Measurements from ENCODE around the gene MRPL48. TPM values are rescaled to one million over a fixed set of nuclear protein-coding genes. Genes with fewer than 3 reads are reported as not detected.

Gene MRPL48
- 42.8 TPM for polyA plus RNA-seq (2013, experiment 1 of 2)
- polyA plus RNA-seq (2013, experiment 2 of 2), result 43.4 TPM

- H3K9ac ChIP-seq (ENCODE audit: low read length), result peak within 1 kb of the TSS; percentile 95
- no peak within 1 kb of the TSS for H2AK5ac ChIP-seq (ENCODE audit: low read length, severe bottlenecking)
- H3K4me3 ChIP-seq (ENCODE audit: insufficient read depth in 1 of 2, low read depth in 1 of 2, low read length in 2 of 2), result peak within 1 kb of the TSS; percentile 77 to 93
- H3K79me1 ChIP-seq (replicated peaks; ENCODE audit: low read length, poor library complexity, severe bottlenecking), result peaks cover 3% of the 10 kb centered on the region
- H3K27me3 ChIP-seq (ENCODE audit: control insufficient read depth in 1 of 2, insufficient read depth in 1 of 2, low read length in 2 of 2), result no peaks in the 10 kb centered on the region
- H3K4me1 ChIP-seq (ENCODE audit: control insufficient read depth, insufficient read depth, low read depth, low read length), result peaks cover 7% of the 10 kb centered on the region
- H2AFZ ChIP-seq (ENCODE audit: low read depth, low read length), result peak within 1 kb of the TSS; percentile 100
- peak within 1 kb of the TSS in 1 of 2 experiments; percentile 81 for H2BK12ac ChIP-seq (ENCODE audit: low read length in 2 of 2)
- peak within 1 kb of the TSS; percentile 91 for H4K91ac ChIP-seq (ENCODE audit: low read length)
- peak within 1 kb of the TSS; percentile 76 for H2BK5ac ChIP-seq (ENCODE audit: low read depth, low read length, poor library complexity, severe bottlenecking)
- H3K14ac ChIP-seq (ENCODE audit: low read length in 2 of 2), result peak within 1 kb of the TSS in 1 of 2 experiments; percentile 99
- peak; percentile 95 for DNase-seq
- H3K36me3 ChIP-seq (ENCODE audit: control insufficient read depth in 1 of 2, insufficient read depth in 2 of 2, low read depth in 1 of 2, low read length in 2 of 2), result no peaks in the 10 kb centered on the region
- H2BK15ac ChIP-seq (ENCODE audit: low read depth, poor library complexity, severe bottlenecking), result peak within 1 kb of the TSS; percentile 92
- peak within 1 kb of the TSS; percentile 87 for H2BK120ac ChIP-seq (ENCODE audit: low read depth, low read length)
- no peaks in the 10 kb centered on the region for H3K9me3 ChIP-seq (ENCODE audit: control insufficient read depth, low read length)
- H3K4ac ChIP-seq (ENCODE audit: low read depth in 1 of 2, low read length in 2 of 2), result peak within 1 kb of the TSS; percentile 88 to 97
- H4K8ac ChIP-seq (ENCODE audit: low read length), result peak within 1 kb of the TSS; percentile 98
- H3K18ac ChIP-seq (ENCODE audit: low read depth in 1 of 2, low read length in 2 of 2), result peak within 1 kb of the TSS; percentile 87 to 100
- 10% methylated on average over 42 of the region's 44 CpGs for WGBS
- peak within 1 kb of the TSS; percentile 61 for H3K4me2 ChIP-seq (ENCODE audit: low read length, poor library complexity, severe bottlenecking)
- peak within 1 kb of the TSS; percentile 96 for H3K27ac ChIP-seq (ENCODE audit: low read length, poor library complexity, severe bottlenecking)
- peak within 1 kb of the TSS in 1 of 2 experiments; percentile 75 for H3K23ac ChIP-seq (ENCODE audit: low read length in 2 of 2)
These were observed at the start of gene MRPL48 for GRCh38 chr11:73787643-73788558. Gene MRPL48 (plus strand): TSS chr11:73787874. CDS start chr11:73787972, 98 bp downstream.

- no peak for DNase-seq
- H2BK15ac ChIP-seq (ENCODE audit: low read depth, poor library complexity, severe bottlenecking), result no peak overlapping the region
- no peak overlapping the region for H4K91ac ChIP-seq (ENCODE audit: low read length)
- no peak overlapping the region for H3K9ac ChIP-seq (ENCODE audit: low read length)
- H2BK120ac ChIP-seq (ENCODE audit: low read depth, low read length), result no peak overlapping the region
- no peak overlapping the region for H2AFZ ChIP-seq (ENCODE audit: low read depth, low read length)
- WGBS, result 99% methylated on average over 7 of the region's 7 CpGs
- H3K36me3 ChIP-seq (ENCODE audit: control insufficient read depth in 1 of 2, insufficient read depth in 2 of 2, low read depth in 1 of 2, low read length in 2 of 2), result peaks cover 2 to 3% of the 10 kb centered on the region in 2 experiments
- H2AK5ac ChIP-seq (ENCODE audit: low read length, severe bottlenecking), result no peak overlapping the region
- H3K4me3 ChIP-seq (ENCODE audit: insufficient read depth in 1 of 2, low read depth in 1 of 2, low read length in 2 of 2), result no peak overlapping the region
- H3K79me1 ChIP-seq (replicated peaks; ENCODE audit: low read length, poor library complexity, severe bottlenecking), result no peaks in the 10 kb centered on the region
- H2BK5ac ChIP-seq (ENCODE audit: low read depth, low read length, poor library complexity, severe bottlenecking), result no peak overlapping the region
- no peak overlapping the region for H3K4me2 ChIP-seq (ENCODE audit: low read length, poor library complexity, severe bottlenecking)
- no peaks in the 10 kb centered on the region for H3K9me3 ChIP-seq (ENCODE audit: control insufficient read depth, low read length)
- no peak overlapping the region for H3K18ac ChIP-seq (ENCODE audit: low read depth in 1 of 2, low read length in 2 of 2)
- H4K8ac ChIP-seq (ENCODE audit: low read length), result no peak overlapping the region
- H3K27ac ChIP-seq (ENCODE audit: low read length, poor library complexity, severe bottlenecking), result no peak overlapping the region
- H3K27me3 ChIP-seq (ENCODE audit: control insufficient read depth in 1 of 2, insufficient read depth in 1 of 2, low read length in 2 of 2), result no peaks in the 10 kb centered on the region
- H2BK12ac ChIP-seq (ENCODE audit: low read length in 2 of 2), result no peak overlapping the region
- H3K14ac ChIP-seq (ENCODE audit: low read length in 2 of 2), result no peak overlapping the region
- H3K4ac ChIP-seq (ENCODE audit: low read depth in 1 of 2, low read length in 2 of 2), result no peak overlapping the region
- H3K23ac ChIP-seq (ENCODE audit: low read length in 2 of 2), result no peak overlapping the region
- peaks cover 4% of the 10 kb centered on the region for H3K4me1 ChIP-seq (ENCODE audit: control insufficient read depth, insufficient read depth, low read depth, low read length)
These were observed 44.6 kb upstream of the MRPL48 start for GRCh38 chr11:73743045-73743444.

GRCh38 chr11:73746701-73747100 is 41.0 kb upstream of the MRPL48 start:
- Histone ChIP-seq H3K79me1 (replicated peaks; ENCODE audit: low read length, poor library complexity, severe bottlenecking) (no peaks in the 10 kb centered on the region), H3K4me1 (ENCODE audit: control insufficient read depth, insufficient read depth, low read depth, low read length) (peaks cover 5% of the 10 kb centered on the region), H3K27me3 (ENCODE audit: control insufficient read depth in 1 of 2, insufficient read depth in 1 of 2, low read length in 2 of 2) (no peaks in the 10 kb centered on the region), H3K4me2 (ENCODE audit: low read length, poor library complexity, severe bottlenecking) (no peak overlapping the region), H3K27ac (ENCODE audit: low read length, poor library complexity, severe bottlenecking) (no peak overlapping the region), H2BK12ac (ENCODE audit: low read length in 2 of 2) (no peak overlapping the region), H3K9ac (ENCODE audit: low read length) (no peak overlapping the region), H3K9me3 (ENCODE audit: control insufficient read depth, low read length) (no peaks in the 10 kb centered on the region), H3K36me3 (ENCODE audit: control insufficient read depth in 1 of 2, insufficient read depth in 2 of 2, low read depth in 1 of 2, low read length in 2 of 2) (peaks cover 2 to 6% of the 10 kb centered on the region in 2 experiments), H3K23ac (ENCODE audit: low read length in 2 of 2) (no peak overlapping the region), H2BK5ac (ENCODE audit: low read depth, low read length, poor library complexity, severe bottlenecking) (no peak overlapping the region), H2AFZ (ENCODE audit: low read depth, low read length) (no peak overlapping the region), H4K91ac (ENCODE audit: low read length) (no peak overlapping the region), H3K4me3 (ENCODE audit: insufficient read depth in 1 of 2, low read depth in 1 of 2, low read length in 2 of 2) (no peak overlapping the region), H2BK120ac (ENCODE audit: low read depth, low read length) (no peak overlapping the region), H4K8ac (ENCODE audit: low read length) (no peak overlapping the region), H3K14ac (ENCODE audit: low read length in 2 of 2) (no peak overlapping the region), H2AK5ac (ENCODE audit: low read length, severe bottlenecking) (no peak overlapping the region), H2BK15ac (ENCODE audit: low read depth, poor library complexity, severe bottlenecking) (no peak overlapping the region), H3K18ac (ENCODE audit: low read depth in 1 of 2, low read length in 2 of 2) (no peak overlapping the region), H3K4ac (ENCODE audit: low read depth in 1 of 2, low read length in 2 of 2) (no peak overlapping the region)
- no peak for DNase-seq
- 98% methylated on average over 10 of the region's 13 CpGs for WGBS

- Histone ChIP-seq H2BK12ac (ENCODE audit: low read length in 2 of 2) (no peak overlapping the region), H3K27me3 (ENCODE audit: control insufficient read depth in 1 of 2, insufficient read depth in 1 of 2, low read length in 2 of 2) (no peaks in the 10 kb centered on the region), H3K4me3 (ENCODE audit: insufficient read depth in 1 of 2, low read depth in 1 of 2, low read length in 2 of 2) (no peak overlapping the region), H3K18ac (ENCODE audit: low read depth in 1 of 2, low read length in 2 of 2) (no peak overlapping the region), H2BK15ac (ENCODE audit: low read depth, poor library complexity, severe bottlenecking) (no peak overlapping the region), H4K8ac (ENCODE audit: low read length) (no peak overlapping the region), H4K91ac (ENCODE audit: low read length) (no peak overlapping the region), H3K14ac (ENCODE audit: low read length in 2 of 2) (no peak overlapping the region), H3K4me1 (ENCODE audit: control insufficient read depth, insufficient read depth, low read depth, low read length) (peaks cover 8% of the 10 kb centered on the region), H3K9ac (ENCODE audit: low read length) (no peak overlapping the region), H3K4ac (ENCODE audit: low read depth in 1 of 2, low read length in 2 of 2) (no peak overlapping the region), H2AFZ (ENCODE audit: low read depth, low read length) (no peak overlapping the region), H2BK120ac (ENCODE audit: low read depth, low read length) (no peak overlapping the region), H2BK5ac (ENCODE audit: low read depth, low read length, poor library complexity, severe bottlenecking) (no peak overlapping the region), H3K36me3 (ENCODE audit: control insufficient read depth in 1 of 2, insufficient read depth in 2 of 2, low read depth in 1 of 2, low read length in 2 of 2) (peaks cover 2 to 12% of the 10 kb centered on the region in 2 experiments), H3K79me1 (replicated peaks; ENCODE audit: low read length, poor library complexity, severe bottlenecking) (no peaks in the 10 kb centered on the region), H2AK5ac (ENCODE audit: low read length, severe bottlenecking) (no peak overlapping the region), H3K23ac (ENCODE audit: low read length in 2 of 2) (no peak overlapping the region), H3K27ac (ENCODE audit: low read length, poor library complexity, severe bottlenecking) (no peak overlapping the region), H3K4me2 (ENCODE audit: low read length, poor library complexity, severe bottlenecking) (no peak overlapping the region), H3K9me3 (ENCODE audit: control insufficient read depth, low read length) (no peaks in the 10 kb centered on the region)
- 99% methylated on average over 3 of the region's 3 CpGs for WGBS
- DNase-seq, result no peak
These were observed 39.9 kb upstream of the MRPL48 start for GRCh38 chr11:73747762-73748161.
